Left ventricle myocardium inferior (tissue), 1 donor: ENCODE measurements around the gene SCNM1. TPM values are rescaled to one million over a fixed set of nuclear protein-coding genes. Genes with fewer than 3 reads are reported as not detected.

Experiments used
- DNase-seq: peaks from one replicate; pipeline ENCODE4 v3.0.0-alpha.2; 2020
- H3K27ac ChIP-seq: fragments of 200-600 bp; replicated peaks from 2 replicates; pipeline ENCODE4 v1.8.0; 2021
- H3K27me3 ChIP-seq: fragments of 200-600 bp; 2 replicates; pipeline ENCODE4 v1.8.0; 2021; ENCODE audit warnings: low read depth
- H3K36me3 ChIP-seq: fragments of 200-600 bp; 2 replicates; pipeline ENCODE4 v1.8.0; 2021
- H3K4me1 ChIP-seq: fragments of 200-600 bp; 2 replicates; pipeline ENCODE4 v1.8.0; 2021
- H3K4me3 ChIP-seq: fragments of 200-600 bp; 2 replicates; pipeline ENCODE4 v1.8.0; 2021; ENCODE audit warnings: mild to moderate bottlenecking, moderate library complexity
- H3K9me3 ChIP-seq: fragments of 200-600 bp; replicated peaks from 2 replicates; pipeline ENCODE4 v1.8.0; 2021
- intact Hi-C: fragments of 100-400 bp; cut with micrococcal nuclease; formaldehyde crosslinking; loops from one replicate; pipeline ENCODE4 v1.11.0; 2022
- total RNA-seq: library from RNA; stranded (reverse); fragmentation: NEBNext Ultra II Directional; extraction: Animal tissue kit (Norgen Biotek cat#: 25700); gene quantifications from one replicate; pipeline ENCODE4 v1.2.1, GENCODE V29; 2021
- TF ChIP-seq, protein P1 (sequence below): fragments of 200-600 bp; IDR thresholded peaks from 2 replicates; pipeline ENCODE4 v1.8.0; 2021; ENCODE audit warnings: antibody characterized with exemption, mild to moderate bottlenecking, borderline replicate concordance
- donor health status: DM: no; HTN: yes; CAD: no; lungs with severe emphysema.

SCNM1 gene
- total RNA-seq, 1 donor from 2014 or later, result 19.4 TPM

- intact Hi-C loops, result no loop called here
- peak overlapping the region; percentile 61 for H3K27ac ChIP-seq
- DNase-seq, result no peak
These were observed 33.5 kb upstream of the SCNM1 start for GRCh38 chr1:151132335-151133017.

DNA sequence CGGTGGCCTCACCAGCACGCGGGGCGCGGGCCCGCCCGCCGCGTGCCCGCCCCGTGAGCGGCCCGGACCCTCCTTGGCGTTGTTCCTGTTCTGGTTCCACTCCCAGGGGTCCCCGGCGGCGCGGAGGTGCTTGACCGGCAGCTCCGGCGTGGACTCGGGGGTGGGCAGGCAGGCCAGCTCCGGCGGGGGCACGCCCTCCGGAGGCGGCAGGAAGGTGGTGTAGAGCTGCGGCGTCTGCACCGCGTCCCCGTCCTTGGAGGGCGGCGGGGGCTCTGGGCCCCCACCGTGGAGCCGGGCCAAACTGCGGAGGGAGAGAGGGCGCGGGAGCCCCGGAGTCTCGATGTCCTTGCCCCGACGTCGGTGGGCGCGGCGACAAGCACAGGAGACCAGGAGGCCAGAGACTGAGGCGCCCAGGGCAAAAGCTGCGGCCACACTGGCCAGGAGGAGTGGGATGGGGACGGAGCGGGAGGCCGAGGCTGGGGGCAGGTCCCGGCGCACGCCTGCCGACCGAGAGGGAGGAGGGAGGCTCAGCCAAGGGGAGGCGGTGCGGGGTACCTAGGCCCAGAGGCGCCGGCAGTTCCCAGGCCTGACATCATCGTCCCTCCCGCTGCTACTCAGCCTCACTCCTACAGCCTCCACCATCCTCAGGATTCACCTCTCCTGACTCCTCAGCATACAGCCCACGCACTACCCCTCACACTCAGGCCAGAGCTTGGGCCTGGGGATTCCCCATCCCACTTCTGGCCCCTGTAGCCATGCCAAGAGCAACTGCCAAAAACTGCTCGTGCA is 32.7 kb upstream of the SCNM1 start:
- Histone ChIP-seq H3K27me3 (no peaks in the 10 kb centered on the region), H3K9me3 (no peaks in the 10 kb centered on the region), H3K36me3 (peaks cover 60% of the 10 kb centered on the region), H3K4me3 (no peak overlapping the region), H3K27ac (no peak overlapping the region), H3K4me1 (peaks cover 22% of the 10 kb centered on the region)
- TF ChIP-seq, protein P1, sequence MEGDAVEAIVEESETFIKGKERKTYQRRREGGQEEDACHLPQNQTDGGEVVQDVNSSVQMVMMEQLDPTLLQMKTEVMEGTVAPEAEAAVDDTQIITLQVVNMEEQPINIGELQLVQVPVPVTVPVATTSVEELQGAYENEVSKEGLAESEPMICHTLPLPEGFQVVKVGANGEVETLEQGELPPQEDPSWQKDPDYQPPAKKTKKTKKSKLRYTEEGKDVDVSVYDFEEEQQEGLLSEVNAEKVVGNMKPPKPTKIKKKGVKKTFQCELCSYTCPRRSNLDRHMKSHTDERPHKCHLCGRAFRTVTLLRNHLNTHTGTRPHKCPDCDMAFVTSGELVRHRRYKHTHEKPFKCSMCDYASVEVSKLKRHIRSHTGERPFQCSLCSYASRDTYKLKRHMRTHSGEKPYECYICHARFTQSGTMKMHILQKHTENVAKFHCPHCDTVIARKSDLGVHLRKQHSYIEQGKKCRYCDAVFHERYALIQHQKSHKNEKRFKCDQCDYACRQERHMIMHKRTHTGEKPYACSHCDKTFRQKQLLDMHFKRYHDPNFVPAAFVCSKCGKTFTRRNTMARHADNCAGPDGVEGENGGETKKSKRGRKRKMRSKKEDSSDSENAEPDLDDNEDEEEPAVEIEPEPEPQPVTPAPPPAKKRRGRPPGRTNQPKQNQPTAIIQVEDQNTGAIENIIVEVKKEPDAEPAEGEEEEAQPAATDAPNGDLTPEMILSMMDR, result no peak
- no peak for DNase-seq
- intact Hi-C loops, result no loop called here

More at GRCh38 chr1:151132335-151133017, 33.5 kb upstream of the SCNM1 start:
- Histone ChIP-seq H3K4me3 (peak overlapping the region; percentile 61), H3K36me3 (peaks cover 53% of the 10 kb centered on the region), H3K4me1 (peaks cover 22% of the 10 kb centered on the region), H3K27me3 (no peaks in the 10 kb centered on the region), H3K9me3 (no peaks in the 10 kb centered on the region)
- TF ChIP-seq, protein P1, result no peak

DNA sequence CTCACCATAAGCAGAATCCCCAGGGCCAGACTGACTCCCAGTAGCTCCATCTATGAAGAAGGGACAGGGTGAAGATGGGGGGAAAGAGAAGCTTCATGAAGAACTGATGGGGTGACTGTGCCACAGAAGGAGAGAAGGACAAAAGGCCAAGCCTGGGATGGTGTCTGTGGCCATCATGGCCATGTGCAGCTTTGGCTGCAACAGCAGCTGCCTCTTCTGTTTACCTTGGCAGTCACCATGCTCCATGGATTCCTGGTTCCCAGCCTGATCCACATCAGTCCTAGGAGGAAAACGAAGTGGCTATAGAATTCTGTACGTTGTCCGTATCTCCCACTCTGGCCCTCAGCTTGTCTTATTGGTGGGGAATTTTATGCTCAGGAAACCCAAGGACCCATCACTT is 31.5 kb upstream of the SCNM1 start:
- Histone ChIP-seq H3K27ac (no peak overlapping the region), H3K4me1 (peaks cover 22% of the 10 kb centered on the region)

GRCh38 chr1:151134991-151135390 is 31.0 kb upstream of the SCNM1 start:
- TF ChIP-seq, protein P1, result no peak
- intact Hi-C loops, result no loop called here
- no peak overlapping the region for H3K4me3 ChIP-seq
- DNase-seq, result no peak
- H3K9me3 ChIP-seq, result no peaks in the 10 kb centered on the region
- no peaks in the 10 kb centered on the region for H3K27me3 ChIP-seq
- H3K27ac ChIP-seq, result no peak overlapping the region
- peaks cover 22% of the 10 kb centered on the region for H3K4me1 ChIP-seq
- H3K36me3 ChIP-seq, result peaks cover 78% of the 10 kb centered on the region

More for the DNA sequence above, 31.5 kb upstream of the SCNM1 start:
- H3K36me3 ChIP-seq, result peaks cover 72% of the 10 kb centered on the region
- TF ChIP-seq, protein P1, result no peak
- H3K9me3 ChIP-seq, result no peaks in the 10 kb centered on the region
- no peak overlapping the region for H3K4me3 ChIP-seq
- intact Hi-C loops, result no loop called here
- H3K27me3 ChIP-seq, result no peaks in the 10 kb centered on the region
- DNase-seq, result no peak

GRCh38 chr1:151135433-151136385 is 30.2 kb upstream of the SCNM1 start:
- Histone ChIP-seq H3K9me3 (no peaks in the 10 kb centered on the region), H3K4me3 (no peak overlapping the region), H3K27ac (no peak overlapping the region), H3K27me3 (no peaks in the 10 kb centered on the region), H3K36me3 (peaks cover 84% of the 10 kb centered on the region), H3K4me1 (peaks cover 22% of the 10 kb centered on the region)
- intact Hi-C loops, result loop anchor here (2.0 kb wide), 1 partner anchor 29 kb away; no protein-coding TSS in a partner anchor
- no peak for DNase-seq
- TF ChIP-seq, protein P1, result no peak
